Transverse colon (tissue), 3 donors: Measurements from ENCODE around the gene CDKN1A.

Experiments
- CTCF ChIP-seq, 5 experiments: fragments of 200-600 bp in 3 of 5; fragments of 450-650 bp in 2 of 5; sonication (generic) in 3 of 5; IDR thresholded peaks; 1 replicate in 2 of 5; 2 replicates in 3 of 5; pipeline ENCODE4 v1.5.1; 2016 to 2017; ENCODE audit warnings: antibody characterized with exemption in 5 of 5, inconsistent platforms in 3 of 5, mild to moderate bottlenecking in 2 of 5, moderate library complexity in 1 of 5
- POLR2A ChIP-seq: fragments of 450-650 bp; IDR thresholded peaks from one replicate; pipeline ENCODE4 v1.6.1; 2016; ENCODE audit warnings: antibody characterized with exemption, mild to moderate bottlenecking, moderate library complexity

GRCh38 chr6:36735110-36736071 lies 56.9 kb downstream of the CDKN1A start:
- TF ChIP-seq CTCF (IDR thresholded peaks at IDR 0.05) (peak in 3 of 5 experiments; percentile 17 to 26 (median 21)), POLR2A (peak; percentile 42)
